ENCODE measurements around the gene GIPC2. TPM values are rescaled to one million over a fixed set of nuclear protein-coding genes. Genes with fewer than 3 reads are reported as not detected.

Gene GIPC2
- total and polyA plus RNA-seq, 9 of the 15 experiments (the other 6 are each of a cell fraction or from before 2014, with no cell fraction given) = 0.01 to 0.05 (median 0.04) TPM; not detected in 3

GRCh38 chr1:78004719-78005447 is 40.9 kb upstream of the GIPC2 start, which contains the start of gene DNAJB4 (continued):
- TF ChIP-seq FOXA1 (IDR thresholded peaks at IDR 0.05; ENCODE audit: borderline replicate concordance) (no peak), ETV5 (CRISPR knock-in tag; IDR thresholded peaks at IDR 0.05; ENCODE audit: low read depth) (no peak), ERF (CRISPR knock-in tag; IDR thresholded peaks at IDR 0.05) (no peak), DACH1 (IDR thresholded peaks at IDR 0.05; ENCODE audit: partially characterized antibody) (peak; percentile 24), C11orf30 (IDR thresholded peaks at IDR 0.05; ENCODE audit: low read depth) (no peak), AFF1 (IDR thresholded peaks at IDR 0.05; ENCODE audit: low read depth in 1 of 2, partially characterized antibody in 2 of 2) (peak in 1 of 2 experiments; percentile 76), ZNF12 (CRISPR knock-in tag; IDR thresholded peaks at IDR 0.05) (no peak), ZNF583 (CRISPR knock-in tag; IDR thresholded peaks at IDR 0.05) (no peak), ARID3B (CRISPR knock-in tag; IDR thresholded peaks at IDR 0.05; ENCODE audit: borderline replicate concordance) (no peak), KLF10 (CRISPR knock-in tag; IDR thresholded peaks at IDR 0.05) (no peak), CREBBP (IDR thresholded peaks at IDR 0.05; ENCODE audit: low read depth, low read length) (no peak)
- TF ChIP-seq, protein P1, sequence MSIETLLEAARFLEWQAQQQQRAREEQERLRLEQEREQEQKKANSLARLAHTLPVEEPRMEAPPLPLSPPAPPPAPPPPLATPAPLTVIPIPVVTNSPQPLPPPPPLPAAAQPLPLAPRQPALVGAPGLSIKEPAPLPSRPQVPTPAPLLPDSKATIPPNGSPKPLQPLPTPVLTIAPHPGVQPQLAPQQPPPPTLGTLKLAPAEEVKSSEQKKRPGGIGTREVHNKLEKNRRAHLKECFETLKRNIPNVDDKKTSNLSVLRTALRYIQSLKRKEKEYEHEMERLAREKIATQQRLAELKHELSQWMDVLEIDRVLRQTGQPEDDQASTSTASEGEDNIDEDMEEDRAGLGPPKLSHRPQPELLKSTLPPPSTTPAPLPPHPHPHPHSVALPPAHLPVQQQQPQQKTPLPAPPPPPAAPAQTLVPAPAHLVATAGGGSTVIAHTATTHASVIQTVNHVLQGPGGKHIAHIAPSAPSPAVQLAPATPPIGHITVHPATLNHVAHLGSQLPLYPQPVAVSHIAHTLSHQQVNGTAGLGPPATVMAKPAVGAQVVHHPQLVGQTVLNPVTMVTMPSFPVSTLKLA (conservative IDR thresholded peaks at IDR 0.05) = peak in 1 of 2 experiments; percentile 31; a peak in 1 of 4 replicates
- TF ChIP-seq, protein P2, sequence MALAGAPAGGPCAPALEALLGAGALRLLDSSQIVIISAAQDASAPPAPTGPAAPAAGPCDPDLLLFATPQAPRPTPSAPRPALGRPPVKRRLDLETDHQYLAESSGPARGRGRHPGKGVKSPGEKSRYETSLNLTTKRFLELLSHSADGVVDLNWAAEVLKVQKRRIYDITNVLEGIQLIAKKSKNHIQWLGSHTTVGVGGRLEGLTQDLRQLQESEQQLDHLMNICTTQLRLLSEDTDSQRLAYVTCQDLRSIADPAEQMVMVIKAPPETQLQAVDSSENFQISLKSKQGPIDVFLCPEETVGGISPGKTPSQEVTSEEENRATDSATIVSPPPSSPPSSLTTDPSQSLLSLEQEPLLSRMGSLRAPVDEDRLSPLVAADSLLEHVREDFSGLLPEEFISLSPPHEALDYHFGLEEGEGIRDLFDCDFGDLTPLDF (CRISPR knock-in tag; IDR thresholded peaks at IDR 0.05) = no peak
- TF ChIP-seq, protein P3, sequence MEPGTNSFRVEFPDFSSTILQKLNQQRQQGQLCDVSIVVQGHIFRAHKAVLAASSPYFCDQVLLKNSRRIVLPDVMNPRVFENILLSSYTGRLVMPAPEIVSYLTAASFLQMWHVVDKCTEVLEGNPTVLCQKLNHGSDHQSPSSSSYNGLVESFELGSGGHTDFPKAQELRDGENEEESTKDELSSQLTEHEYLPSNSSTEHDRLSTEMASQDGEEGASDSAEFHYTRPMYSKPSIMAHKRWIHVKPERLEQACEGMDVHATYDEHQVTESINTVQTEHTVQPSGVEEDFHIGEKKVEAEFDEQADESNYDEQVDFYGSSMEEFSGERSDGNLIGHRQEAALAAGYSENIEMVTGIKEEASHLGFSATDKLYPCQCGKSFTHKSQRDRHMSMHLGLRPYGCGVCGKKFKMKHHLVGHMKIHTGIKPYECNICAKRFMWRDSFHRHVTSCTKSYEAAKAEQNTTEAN (CRISPR knock-in tag; IDR thresholded peaks at IDR 0.05) = no peak
- TF ChIP-seq, protein P4, sequence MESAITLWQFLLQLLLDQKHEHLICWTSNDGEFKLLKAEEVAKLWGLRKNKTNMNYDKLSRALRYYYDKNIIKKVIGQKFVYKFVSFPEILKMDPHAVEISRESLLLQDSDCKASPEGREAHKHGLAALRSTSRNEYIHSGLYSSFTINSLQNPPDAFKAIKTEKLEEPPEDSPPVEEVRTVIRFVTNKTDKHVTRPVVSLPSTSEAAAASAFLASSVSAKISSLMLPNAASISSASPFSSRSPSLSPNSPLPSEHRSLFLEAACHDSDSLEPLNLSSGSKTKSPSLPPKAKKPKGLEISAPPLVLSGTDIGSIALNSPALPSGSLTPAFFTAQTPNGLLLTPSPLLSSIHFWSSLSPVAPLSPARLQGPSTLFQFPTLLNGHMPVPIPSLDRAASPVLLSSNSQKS (CRISPR knock-in tag; IDR thresholded peaks at IDR 0.05) = no peak

Data from K562 (cell line).